HG03378 (cell line): Measurements from ENCODE around the gene HIBADH.
"Not testable (repeated sequence)": the region's sequence is repeated elsewhere in the genome, so short reads cannot be mapped to it uniquely, and the experiment has no call there.

Source experiments
- ATAC-seq: cut with Tn5 transposase; IDR thresholded peaks from one replicate; pipeline ENCODE4 v1.9.1; 2021; ENCODE audit warnings: mild to moderate bottlenecking, moderate library complexity; ENCODE audit not compliant: unreplicated experiment

The HIBADH gene

DNA sequence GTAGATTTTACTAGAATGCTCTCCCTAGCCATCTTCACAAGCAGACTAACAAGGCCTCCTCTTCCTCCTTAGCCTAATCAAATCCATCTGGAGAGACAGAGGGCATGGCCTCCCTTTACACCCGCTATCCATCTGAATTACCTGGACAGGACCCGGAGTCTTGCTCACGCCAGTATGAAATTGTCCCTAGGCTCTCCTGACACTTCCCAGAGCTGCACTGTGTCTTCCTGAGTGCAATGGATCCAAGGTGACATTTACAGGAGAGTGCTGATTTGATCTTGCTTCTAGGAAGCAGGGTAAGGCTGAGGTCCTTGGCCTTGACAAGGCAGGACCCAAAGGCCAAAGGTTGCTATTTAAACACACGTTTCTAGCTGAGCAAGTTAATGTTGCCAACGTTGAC, 147.8 kb downstream of the HIBADH start:
- no peak for ATAC-seq

DNA sequence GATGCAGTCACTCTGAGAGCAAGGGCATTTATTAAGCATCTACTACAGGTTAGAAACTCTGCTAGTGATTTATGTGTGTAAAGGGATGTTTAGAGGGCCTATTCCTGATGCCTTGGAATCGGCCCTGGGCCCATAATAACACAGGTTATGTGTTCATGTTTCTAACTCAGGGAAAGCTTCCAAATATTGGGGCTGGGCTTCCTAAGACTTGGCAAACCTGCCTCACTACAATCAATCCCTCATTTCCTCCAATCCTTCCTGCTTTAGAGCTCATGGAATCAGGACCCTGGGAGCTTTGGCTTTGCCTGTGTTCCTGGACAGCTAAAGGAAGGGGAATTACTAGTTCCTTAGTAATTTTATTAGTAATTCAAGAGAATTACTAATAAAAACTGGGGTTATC, 148.8 kb downstream of the HIBADH start:
- ATAC-seq = no peak

- not testable (repeated sequence) for ATAC-seq
These were observed 151.3 kb downstream of the HIBADH start for GRCh38 chr7:27511370-27511769.

DNA sequence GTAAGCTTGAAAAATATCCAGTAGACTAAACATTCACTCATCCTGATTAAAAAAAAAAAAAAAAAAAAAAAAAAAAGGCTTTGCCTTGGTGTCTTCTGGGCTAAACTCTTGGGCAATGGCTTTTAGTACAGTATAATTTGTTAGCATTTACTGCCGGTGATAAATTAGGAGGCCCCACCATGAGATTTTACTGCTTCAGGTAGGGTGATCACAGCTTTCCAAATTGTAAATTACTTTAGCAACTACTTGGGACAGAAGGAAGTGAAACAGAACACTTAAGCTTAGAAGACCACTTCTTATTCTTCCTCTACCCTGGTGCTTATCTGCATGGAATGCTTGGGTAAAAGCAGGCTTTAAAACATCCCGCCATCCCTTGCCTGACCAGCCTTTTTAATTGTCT, 152.1 kb downstream of the HIBADH start:
- no peak for ATAC-seq

DNA sequence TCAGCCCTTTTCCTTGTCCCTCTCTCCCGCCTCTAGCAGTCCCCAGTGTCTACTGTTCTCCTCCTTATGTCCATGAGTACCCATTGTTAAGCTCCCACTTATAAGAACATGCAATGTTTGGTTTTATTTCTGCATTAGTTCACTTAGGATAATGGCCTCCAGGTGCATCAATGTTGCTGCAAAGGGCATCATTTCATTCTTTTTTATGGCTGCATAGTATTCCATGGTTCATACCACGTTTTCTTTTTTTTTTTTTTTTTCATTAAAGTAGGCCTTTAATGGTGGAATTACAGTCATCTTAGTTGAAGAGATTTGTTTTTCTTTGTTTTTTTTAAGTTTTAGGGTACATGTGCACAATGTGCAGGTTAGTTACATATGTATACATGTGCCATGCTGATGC, 160.8 kb downstream of the HIBADH start:
- ATAC-seq = not testable (repeated sequence)

- no peak for ATAC-seq
These were observed 161.7 kb downstream of the HIBADH start for GRCh38 chr7:27501001-27501400.

GRCh38 chr7:27492224-27492623, 170.5 kb downstream of the HIBADH start:
- ATAC-seq = no peak

- no peak for ATAC-seq
These were observed 171.1 kb downstream of the HIBADH start for GRCh38 chr7:27491534-27491933.

- ATAC-seq = no peak
These were observed 175.2 kb downstream of the HIBADH start for GRCh38 chr7:27487509-27487908.

DNA sequence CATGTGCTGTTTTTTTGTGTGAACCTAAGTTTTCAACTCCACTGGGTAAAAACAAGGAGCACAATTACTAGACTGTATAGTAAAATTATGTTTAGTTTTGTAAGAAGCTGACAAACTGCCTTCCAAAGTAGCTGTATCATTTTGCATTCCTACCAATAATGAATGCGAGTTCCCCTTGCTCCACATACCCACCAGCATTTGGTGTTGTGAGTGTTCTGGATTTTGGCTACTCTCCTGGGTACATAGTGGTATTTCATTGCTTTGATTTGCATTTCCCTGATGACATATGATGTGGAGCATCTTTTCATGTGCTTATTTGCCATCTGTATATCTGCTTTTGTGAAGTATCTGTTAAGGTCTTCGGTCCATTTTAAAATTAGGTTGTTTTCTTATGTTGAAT, 178.2 kb downstream of the HIBADH start:
- ATAC-seq = no peak

- no peak for ATAC-seq
These were observed 180.5 kb downstream of the HIBADH start for GRCh38 chr7:27482219-27482618.

- no peak for ATAC-seq
These were observed 184.1 kb downstream of the HIBADH start for GRCh38 chr7:27478556-27478955.

DNA sequence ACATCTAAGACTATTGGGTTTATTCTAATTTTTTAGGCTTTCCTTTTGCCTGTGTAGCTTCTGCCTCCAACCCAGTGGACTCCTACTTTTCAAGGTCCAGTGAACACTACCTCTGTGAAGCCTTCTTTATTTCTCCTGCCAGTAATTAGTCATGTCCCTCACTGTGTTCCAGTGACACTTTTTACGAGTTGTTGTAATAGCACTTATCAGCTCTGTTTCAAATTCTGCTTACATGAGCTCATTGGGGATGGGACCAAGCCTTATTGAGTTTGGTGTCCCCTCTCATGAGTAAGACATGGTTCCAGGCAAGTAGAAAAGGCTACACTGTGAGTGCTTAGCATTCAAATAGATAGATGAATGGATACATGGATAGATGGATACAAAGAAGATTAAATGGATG, 184.6 kb downstream of the HIBADH start:
- no peak for ATAC-seq

GRCh38 chr7:27476493-27476892, 186.2 kb downstream of the HIBADH start:
- no peak for ATAC-seq
